ENCODE results near the gene RTP5.

- TF ChIP-seq YY1 (IDR thresholded peaks at IDR 0.05; ENCODE audit: low read depth) (no peak), JUND (IDR thresholded peaks at IDR 0.05) (no peak)
- TF ChIP-seq, protein P1, sequence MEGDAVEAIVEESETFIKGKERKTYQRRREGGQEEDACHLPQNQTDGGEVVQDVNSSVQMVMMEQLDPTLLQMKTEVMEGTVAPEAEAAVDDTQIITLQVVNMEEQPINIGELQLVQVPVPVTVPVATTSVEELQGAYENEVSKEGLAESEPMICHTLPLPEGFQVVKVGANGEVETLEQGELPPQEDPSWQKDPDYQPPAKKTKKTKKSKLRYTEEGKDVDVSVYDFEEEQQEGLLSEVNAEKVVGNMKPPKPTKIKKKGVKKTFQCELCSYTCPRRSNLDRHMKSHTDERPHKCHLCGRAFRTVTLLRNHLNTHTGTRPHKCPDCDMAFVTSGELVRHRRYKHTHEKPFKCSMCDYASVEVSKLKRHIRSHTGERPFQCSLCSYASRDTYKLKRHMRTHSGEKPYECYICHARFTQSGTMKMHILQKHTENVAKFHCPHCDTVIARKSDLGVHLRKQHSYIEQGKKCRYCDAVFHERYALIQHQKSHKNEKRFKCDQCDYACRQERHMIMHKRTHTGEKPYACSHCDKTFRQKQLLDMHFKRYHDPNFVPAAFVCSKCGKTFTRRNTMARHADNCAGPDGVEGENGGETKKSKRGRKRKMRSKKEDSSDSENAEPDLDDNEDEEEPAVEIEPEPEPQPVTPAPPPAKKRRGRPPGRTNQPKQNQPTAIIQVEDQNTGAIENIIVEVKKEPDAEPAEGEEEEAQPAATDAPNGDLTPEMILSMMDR (IDR thresholded peaks at IDR 0.05): no peak
- TF ChIP-seq, protein P2, sequence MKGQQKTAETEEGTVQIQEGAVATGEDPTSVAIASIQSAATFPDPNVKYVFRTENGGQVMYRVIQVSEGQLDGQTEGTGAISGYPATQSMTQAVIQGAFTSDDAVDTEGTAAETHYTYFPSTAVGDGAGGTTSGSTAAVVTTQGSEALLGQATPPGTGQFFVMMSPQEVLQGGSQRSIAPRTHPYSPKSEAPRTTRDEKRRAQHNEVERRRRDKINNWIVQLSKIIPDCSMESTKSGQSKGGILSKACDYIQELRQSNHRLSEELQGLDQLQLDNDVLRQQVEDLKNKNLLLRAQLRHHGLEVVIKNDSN (IDR thresholded peaks at IDR 0.05; ENCODE audit: borderline replicate concordance, low read depth): no peak
- TF ChIP-seq, protein P3, sequence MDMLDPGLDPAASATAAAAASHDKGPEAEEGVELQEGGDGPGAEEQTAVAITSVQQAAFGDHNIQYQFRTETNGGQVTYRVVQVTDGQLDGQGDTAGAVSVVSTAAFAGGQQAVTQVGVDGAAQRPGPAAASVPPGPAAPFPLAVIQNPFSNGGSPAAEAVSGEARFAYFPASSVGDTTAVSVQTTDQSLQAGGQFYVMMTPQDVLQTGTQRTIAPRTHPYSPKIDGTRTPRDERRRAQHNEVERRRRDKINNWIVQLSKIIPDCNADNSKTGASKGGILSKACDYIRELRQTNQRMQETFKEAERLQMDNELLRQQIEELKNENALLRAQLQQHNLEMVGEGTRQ (IDR thresholded peaks at IDR 0.05; ENCODE audit: borderline replicate concordance, low read depth, low read length): no peak
Observed at GRCh38 chr2:241871538-241872312, 2.2 kb downstream of the RTP5 start.
